OCI-LY1 (cell line): ENCODE data around the gene CBFA2T3.

Source experiments
- H2AFZ ChIP-seq: fragments of 200-600 bp; sonication (generic), shearing (Covaris generic); 2 replicates; pipeline ENCODE4 v1.6.0; 2014; ENCODE audit warnings: antibody characterized with exemption, mild to moderate bottlenecking, low read length
- H3F3A ChIP-seq: fragments of 200-600 bp; sonication (generic), shearing (Covaris generic); 2 replicates; pipeline ENCODE4 v1.6.0; 2014; ENCODE audit warnings: mild to moderate bottlenecking, antibody characterized with exemption, low read length, moderate library complexity; ENCODE audit not compliant: insufficient read depth
- H3K27ac ChIP-seq: fragments of 200-600 bp; sonication (generic); 2 replicates; pipeline ENCODE4 v1.5.1; 2014; ENCODE audit warnings: low read length, mixed run types, mild to moderate bottlenecking, low read depth; ENCODE audit not compliant: poor library complexity, severe bottlenecking
- H3K27me3 ChIP-seq: fragments of 200-600 bp; sonication (generic); 2 replicates; pipeline ENCODE4 v1.6.0; 2014; ENCODE audit warnings: antibody characterized with exemption, mild to moderate bottlenecking, low read length, moderate library complexity; ENCODE audit not compliant: insufficient read depth
- H3K36me3 ChIP-seq: fragments of 200-600 bp; sonication (generic); 2 replicates; pipeline ENCODE4 v1.6.1; 2014; ENCODE audit warnings: mild to moderate bottlenecking, antibody characterized with exemption, low read length, moderate library complexity, mixed read lengths; ENCODE audit not compliant: insufficient read depth
- H3K4me1 ChIP-seq: fragments of 200-600 bp; sonication (generic); 2 replicates; pipeline ENCODE4 v1.5.1; 2014; ENCODE audit warnings: mild to moderate bottlenecking, low read length, moderate library complexity; ENCODE audit not compliant: insufficient read depth, severe bottlenecking
- H3K4me2 ChIP-seq: fragments of 200-600 bp; sonication (generic), shearing (Covaris generic); 2 replicates; pipeline ENCODE4 v1.6.1; 2014; ENCODE audit warnings: low read length
- H3K4me3 ChIP-seq: fragments of 200-600 bp; sonication (generic); 2 replicates; pipeline ENCODE4 v1.5.1; 2014; ENCODE audit warnings: low read length, low read depth, mild to moderate bottlenecking, mixed read lengths; ENCODE audit not compliant: poor library complexity, severe bottlenecking
- H3K79me2 ChIP-seq: fragments of 200-600 bp; shearing (Covaris generic); 2 replicates; pipeline ENCODE4 v1.6.1; 2016; ENCODE audit warnings: mixed run types, low read length, mixed read lengths; ENCODE audit not compliant: insufficient read depth
- H3K9ac ChIP-seq: fragments of 200-600 bp; sonication (generic), shearing (Covaris generic); 2 replicates; pipeline ENCODE4 v1.6.1; 2014; ENCODE audit warnings: mild to moderate bottlenecking, low read length, mixed read lengths
- H3K9me2 ChIP-seq: fragments of 200-600 bp; sonication (generic), shearing (Covaris generic); 2 replicates; pipeline ENCODE4 v1.6.1; 2014; ENCODE audit warnings: low read depth, mild to moderate bottlenecking, low read length, mixed read lengths
- H3K9me3 ChIP-seq: fragments of 200-600 bp; shearing (Covaris generic); 2 replicates; pipeline ENCODE4 v1.6.1; 2014; ENCODE audit warnings: low read length, mixed read lengths
- H4K20me1 ChIP-seq: fragments of 200-600 bp; sonication (generic), shearing (Covaris generic); 2 replicates; pipeline ENCODE4 v1.6.0; 2016; ENCODE audit warnings: mild to moderate bottlenecking, low read length; ENCODE audit not compliant: insufficient read depth
- CTCF ChIP-seq: fragments of 200-600 bp; sonication (generic), shearing (Covaris generic); IDR thresholded peaks from 2 replicates; pipeline ENCODE4 v1.5.1; 2017; ENCODE audit warnings: mild to moderate bottlenecking, antibody characterized with exemption, low read length, moderate library complexity, mixed read lengths
- EZH2 ChIP-seq: fragments of 200-600 bp; sonication (generic), shearing (Covaris generic); IDR thresholded peaks from 2 replicates; pipeline ENCODE4 v1.8.0; 2017; ENCODE audit warnings: borderline replicate concordance, mixed run types, mild to moderate bottlenecking, antibody characterized with exemption, low read length, moderate library complexity, mixed read lengths

CBFA2T3 gene

GRCh38 chr16:88930716-88931115, 46.3 kb downstream of the CBFA2T3 start:
- Histone ChIP-seq H3K4me1 (peaks cover 13% of the 10 kb centered on the region), H3K4me3 (no peak overlapping the region), H3K36me3 (peaks cover 6% of the 10 kb centered on the region; the same call in 1 of the 2 replicates), H4K20me1 (no peaks in the 10 kb centered on the region), H3K4me2 (no peak overlapping the region), H3K79me2 (no peaks in the 10 kb centered on the region), H3K27ac (no peak overlapping the region), H3K9me3 (no peaks in the 10 kb centered on the region), H2AFZ (no peak overlapping the region), H3K27me3 (no peaks in the 10 kb centered on the region; the same call in 1 of the 2 replicates), H3K9ac (no peak overlapping the region), H3F3A (no peaks in the 10 kb centered on the region), H3K9me2 (no peaks in the 10 kb centered on the region)
- TF ChIP-seq EZH2: no peak
- no peak for TF ChIP-seq CTCF

GRCh38 chr16:88929091-88929445, 47.9 kb downstream of the CBFA2T3 start:
- Histone ChIP-seq H3K9ac (no peak overlapping the region), H3K27ac (no peak overlapping the region), H3K9me3 (no peaks in the 10 kb centered on the region), H3K4me2 (no peak overlapping the region), H3K79me2 (no peaks in the 10 kb centered on the region), H3F3A (no peaks in the 10 kb centered on the region), H3K27me3 (no peaks in the 10 kb centered on the region; the same call in 1 of the 2 replicates), H2AFZ (no peak overlapping the region), H3K4me3 (no peak overlapping the region), H3K9me2 (no peaks in the 10 kb centered on the region), H3K36me3 (peaks cover 6% of the 10 kb centered on the region; the same call in 1 of the 2 replicates), H3K4me1 (peaks cover 17% of the 10 kb centered on the region), H4K20me1 (no peaks in the 10 kb centered on the region)
- TF ChIP-seq EZH2 (no peak), CTCF (no peak)

- TF ChIP-seq EZH2 (no peak), CTCF (no peak)
- Histone ChIP-seq H3K4me2 (no peak overlapping the region), H3F3A (no peaks in the 10 kb centered on the region), H3K9me3 (no peaks in the 10 kb centered on the region), H3K27me3 (no peaks in the 10 kb centered on the region; the same call in 1 of the 2 replicates), H3K27ac (no peak overlapping the region), H3K4me3 (no peak overlapping the region), H2AFZ (no peak overlapping the region), H3K79me2 (no peaks in the 10 kb centered on the region), H3K9me2 (no peaks in the 10 kb centered on the region), H4K20me1 (no peaks in the 10 kb centered on the region), H3K36me3 (peaks cover 6% of the 10 kb centered on the region; the same call in 1 of the 2 replicates), H3K4me1 (peaks cover 17% of the 10 kb centered on the region), H3K9ac (no peak overlapping the region)
These were observed 48.5 kb downstream of the CBFA2T3 start for GRCh38 chr16:88928405-88929090.
